Measurements from ENCODE around the gene MAP3K5. TPM values are rescaled to one million over a fixed set of nuclear protein-coding genes. Genes with fewer than 3 reads are reported as not detected.

MAP3K5 gene
- total and polyA plus RNA-seq, 2 donors (not counting 3 experiments of a cell fraction or from before 2014, with no cell fraction given) = 1.5 to 7.0 TPM

GRCh38 chr6:136666041-136666440 is 126.2 kb downstream of the MAP3K5 start:
- Histone ChIP-seq H3K4me1 (ENCODE audit: control insufficient read depth, extremely low read depth, insufficient read depth, low read length) (peaks cover 6% of the 10 kb centered on the region), H2AFZ (ENCODE audit: low read depth, low read length) (no peak overlapping the region), H3K27me3 (ENCODE audit: control insufficient read depth in 2 of 2, insufficient read depth in 2 of 2, low read length in 2 of 2) (no peaks in the 10 kb centered on the region), H3K9me1 (replicated peaks; ENCODE audit: control insufficient read depth, extremely low read depth, insufficient read depth, low read length) (no peaks in the 10 kb centered on the region), H3K27ac (ENCODE audit: insufficient read depth, low read depth, low read length) (no peak overlapping the region), H4K20me1 (replicated peaks; ENCODE audit: control insufficient read depth, extremely low read depth, insufficient read depth, low read length) (no peaks in the 10 kb centered on the region), H3K4me3 (replicated peaks in 1 of 3; ENCODE audit: insufficient read depth in 1 of 3, low read depth in 1 of 3, low read length in 3 of 3) (no peak overlapping the region), H3K79me2 (ENCODE audit: control insufficient read depth, insufficient read depth, low read length) (no peaks in the 10 kb centered on the region), H3K9ac (replicated peaks; ENCODE audit: extremely low read depth, insufficient read depth, low read length) (no peak overlapping the region), H3K9me3 (replicated peaks; ENCODE audit: control insufficient read depth, insufficient read depth, low read length) (no peaks in the 10 kb centered on the region), H3K4me2 (ENCODE audit: insufficient read depth, low read length) (no peak overlapping the region), H3K36me3 (ENCODE audit: control insufficient read depth in 2 of 2, extremely low read depth in 1 of 2, insufficient read depth in 2 of 2, low read length in 2 of 2) (no peaks in the 10 kb centered on the region)
- FAIRE-seq (no peak), DNase-seq (ENCODE audit: low read depth, low spot score) (no peak)
- ChIA-PET POLR2A (no interaction called here), CTCF (interaction anchor here (2.8 kb wide), 1 partner anchor 126 kb away, joined by 14 read pairs; the partner anchor contains the start of gene MAP3K5)
- TF ChIP-seq, protein P1, sequence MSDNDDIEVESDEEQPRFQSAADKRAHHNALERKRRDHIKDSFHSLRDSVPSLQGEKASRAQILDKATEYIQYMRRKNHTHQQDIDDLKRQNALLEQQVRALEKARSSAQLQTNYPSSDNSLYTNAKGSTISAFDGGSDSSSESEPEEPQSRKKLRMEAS (IDR thresholded peaks at IDR 0.05; ENCODE audit: insufficient read depth, insufficient read length) = no peak
- TF ChIP-seq, protein P2, sequence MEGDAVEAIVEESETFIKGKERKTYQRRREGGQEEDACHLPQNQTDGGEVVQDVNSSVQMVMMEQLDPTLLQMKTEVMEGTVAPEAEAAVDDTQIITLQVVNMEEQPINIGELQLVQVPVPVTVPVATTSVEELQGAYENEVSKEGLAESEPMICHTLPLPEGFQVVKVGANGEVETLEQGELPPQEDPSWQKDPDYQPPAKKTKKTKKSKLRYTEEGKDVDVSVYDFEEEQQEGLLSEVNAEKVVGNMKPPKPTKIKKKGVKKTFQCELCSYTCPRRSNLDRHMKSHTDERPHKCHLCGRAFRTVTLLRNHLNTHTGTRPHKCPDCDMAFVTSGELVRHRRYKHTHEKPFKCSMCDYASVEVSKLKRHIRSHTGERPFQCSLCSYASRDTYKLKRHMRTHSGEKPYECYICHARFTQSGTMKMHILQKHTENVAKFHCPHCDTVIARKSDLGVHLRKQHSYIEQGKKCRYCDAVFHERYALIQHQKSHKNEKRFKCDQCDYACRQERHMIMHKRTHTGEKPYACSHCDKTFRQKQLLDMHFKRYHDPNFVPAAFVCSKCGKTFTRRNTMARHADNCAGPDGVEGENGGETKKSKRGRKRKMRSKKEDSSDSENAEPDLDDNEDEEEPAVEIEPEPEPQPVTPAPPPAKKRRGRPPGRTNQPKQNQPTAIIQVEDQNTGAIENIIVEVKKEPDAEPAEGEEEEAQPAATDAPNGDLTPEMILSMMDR (IDR thresholded peaks at IDR 0.05; ENCODE audit: extremely low read depth in 1 of 2, insufficient read depth in 1 of 2, low read depth in 1 of 2, low read length in 2 of 2) = no peak
- no peak for TF ChIP-seq POLR2A (IDR thresholded peaks at IDR 0.05; ENCODE audit: low read depth, low read length)
- TF ChIP-seq MYC (IDR thresholded peaks at IDR 0.05; ENCODE audit: low read depth, low read length) = no peak
- no peak for TF ChIP-seq JUN (IDR thresholded peaks at IDR 0.05; ENCODE audit: borderline replicate concordance, insufficient read depth, insufficient read length, low read depth)
- TF ChIP-seq FOS (IDR thresholded peaks at IDR 0.05; ENCODE audit: borderline replicate concordance, insufficient read depth, low read length) = no peak
- TF ChIP-seq EZH2 (IDR thresholded peaks at IDR 0.05; ENCODE audit: borderline replicate concordance, low read depth, low read length, severe bottlenecking) = no peak
- TF ChIP-seq GATA2 (IDR thresholded peaks at IDR 0.05; ENCODE audit: insufficient read depth, insufficient read length, low read depth, low read length) = no peak
- no peak for TF ChIP-seq POLR2AphosphoS5 (IDR thresholded peaks at IDR 0.05; ENCODE audit: insufficient read depth, low read depth, low read length)
- intact Hi-C loops (cut with micrococcal nuclease) = no loop called here
- BruUV-seq (replicated peaks) = no TSS peak
- dilution Hi-C loops (cut with MboI; ENCODE audit: extremely low pct_ligation_motif_present, low sequenced_read_pairs) = no loop called here

Data from endothelial cell of umbilical vein (primary cell).